WI38 (cell line): ENCODE measurements around the gene CAMK2N2.

Experiments
- H3K4me3 ChIP-seq: 2 replicates; pipeline ENCODE4 v1.5.1; 2011; ENCODE audit warnings: low read depth, mild to moderate bottlenecking, control low read depth, low read length
- TF ChIP-seq, protein P1 (sequence below): IDR thresholded peaks from 2 replicates; pipeline ENCODE4 v1.5.1; 2012; ENCODE audit warnings: low read depth, mild to moderate bottlenecking, control low read depth, low read length

The CAMK2N2 gene

DNA sequence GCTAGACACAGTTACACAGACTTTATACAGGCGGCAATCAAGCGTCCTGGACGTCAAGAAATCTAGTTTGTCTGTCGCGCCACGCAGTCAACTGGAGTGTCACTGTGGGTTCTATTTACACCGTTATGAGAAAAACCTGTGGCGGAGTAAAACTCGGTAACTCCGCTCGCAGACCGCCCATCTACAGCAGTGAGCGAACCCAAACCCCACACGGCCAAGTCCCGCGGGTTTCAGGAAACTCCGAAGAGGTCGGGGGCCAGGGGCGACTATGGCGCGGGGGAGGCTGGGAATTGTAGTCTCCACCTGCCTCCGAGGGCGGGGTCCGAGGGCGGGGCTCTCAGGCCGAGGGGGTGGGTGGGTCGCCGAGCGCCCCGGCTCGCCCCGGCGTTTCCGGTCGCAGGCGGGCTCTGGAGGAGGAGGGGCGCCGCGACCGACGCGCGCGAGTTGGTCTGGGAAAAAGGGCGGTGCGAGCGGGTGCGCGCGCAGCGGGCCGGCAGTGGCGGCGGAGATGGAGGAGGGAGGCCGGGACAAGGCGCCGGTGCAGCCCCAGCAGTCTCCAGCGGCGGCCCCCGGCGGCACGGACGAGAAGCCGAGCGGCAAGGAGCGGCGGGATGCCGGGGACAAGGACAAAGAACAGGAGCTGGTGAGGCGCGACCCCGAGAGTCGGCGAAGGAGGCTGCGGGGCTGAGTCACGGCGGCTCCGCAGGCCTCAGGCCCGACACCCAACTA is 37.6 kb upstream of the CAMK2N2 start, which contains the start of gene PSMD2:
TSS of gene PSMD2 (plus strand) at position 483 of the 729 bp plus-strand sequence. CDS start at position 509, 26 bp downstream.
- TF ChIP-seq, protein P1, sequence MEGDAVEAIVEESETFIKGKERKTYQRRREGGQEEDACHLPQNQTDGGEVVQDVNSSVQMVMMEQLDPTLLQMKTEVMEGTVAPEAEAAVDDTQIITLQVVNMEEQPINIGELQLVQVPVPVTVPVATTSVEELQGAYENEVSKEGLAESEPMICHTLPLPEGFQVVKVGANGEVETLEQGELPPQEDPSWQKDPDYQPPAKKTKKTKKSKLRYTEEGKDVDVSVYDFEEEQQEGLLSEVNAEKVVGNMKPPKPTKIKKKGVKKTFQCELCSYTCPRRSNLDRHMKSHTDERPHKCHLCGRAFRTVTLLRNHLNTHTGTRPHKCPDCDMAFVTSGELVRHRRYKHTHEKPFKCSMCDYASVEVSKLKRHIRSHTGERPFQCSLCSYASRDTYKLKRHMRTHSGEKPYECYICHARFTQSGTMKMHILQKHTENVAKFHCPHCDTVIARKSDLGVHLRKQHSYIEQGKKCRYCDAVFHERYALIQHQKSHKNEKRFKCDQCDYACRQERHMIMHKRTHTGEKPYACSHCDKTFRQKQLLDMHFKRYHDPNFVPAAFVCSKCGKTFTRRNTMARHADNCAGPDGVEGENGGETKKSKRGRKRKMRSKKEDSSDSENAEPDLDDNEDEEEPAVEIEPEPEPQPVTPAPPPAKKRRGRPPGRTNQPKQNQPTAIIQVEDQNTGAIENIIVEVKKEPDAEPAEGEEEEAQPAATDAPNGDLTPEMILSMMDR: no peak
- peak within 1 kb of the TSS; percentile 82 for H3K4me3 ChIP-seq

DNA sequence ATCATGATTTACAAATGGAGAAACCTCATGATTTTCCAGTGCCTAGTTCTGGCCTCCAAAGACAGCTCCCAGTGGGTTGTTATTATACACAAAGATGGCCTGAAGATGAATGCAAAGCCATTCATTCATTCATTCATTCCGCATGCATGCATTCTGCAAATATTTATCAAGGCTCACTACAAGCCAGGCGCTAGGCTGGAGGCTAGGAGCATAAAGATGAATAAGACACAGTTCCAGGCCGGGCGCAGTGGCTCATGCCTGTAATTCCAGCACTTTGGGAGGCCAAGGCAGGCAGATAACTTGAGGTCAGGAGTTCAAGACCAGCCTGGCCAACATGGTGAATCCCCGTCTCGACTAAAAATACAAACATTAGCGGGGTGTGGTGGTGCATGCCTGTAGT is 35.3 kb upstream of the CAMK2N2 start:
- no peak overlapping the region for H3K4me3 ChIP-seq
- TF ChIP-seq, protein P1: no peak

DNA sequence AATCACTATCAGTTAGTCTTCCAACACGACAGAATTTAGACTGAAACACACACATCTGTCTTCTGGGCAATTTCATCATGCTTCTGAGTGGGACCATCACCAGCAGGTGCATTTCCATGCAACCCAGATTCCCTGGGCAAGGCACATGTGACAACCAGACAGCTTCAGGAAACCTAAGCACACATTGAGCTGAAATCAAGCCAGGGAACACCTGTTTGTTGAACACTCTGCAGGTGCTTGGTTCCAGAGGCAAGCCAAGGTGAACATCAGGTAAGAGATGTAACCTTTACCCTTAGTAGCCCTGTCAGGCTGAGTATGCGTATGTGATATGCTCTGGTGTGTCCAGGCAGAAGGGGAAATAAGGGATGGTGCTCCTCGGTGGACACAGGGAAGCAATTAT is 34.4 kb upstream of the CAMK2N2 start:
- TF ChIP-seq, protein P1: no peak
- H3K4me3 ChIP-seq: no peak overlapping the region

DNA sequence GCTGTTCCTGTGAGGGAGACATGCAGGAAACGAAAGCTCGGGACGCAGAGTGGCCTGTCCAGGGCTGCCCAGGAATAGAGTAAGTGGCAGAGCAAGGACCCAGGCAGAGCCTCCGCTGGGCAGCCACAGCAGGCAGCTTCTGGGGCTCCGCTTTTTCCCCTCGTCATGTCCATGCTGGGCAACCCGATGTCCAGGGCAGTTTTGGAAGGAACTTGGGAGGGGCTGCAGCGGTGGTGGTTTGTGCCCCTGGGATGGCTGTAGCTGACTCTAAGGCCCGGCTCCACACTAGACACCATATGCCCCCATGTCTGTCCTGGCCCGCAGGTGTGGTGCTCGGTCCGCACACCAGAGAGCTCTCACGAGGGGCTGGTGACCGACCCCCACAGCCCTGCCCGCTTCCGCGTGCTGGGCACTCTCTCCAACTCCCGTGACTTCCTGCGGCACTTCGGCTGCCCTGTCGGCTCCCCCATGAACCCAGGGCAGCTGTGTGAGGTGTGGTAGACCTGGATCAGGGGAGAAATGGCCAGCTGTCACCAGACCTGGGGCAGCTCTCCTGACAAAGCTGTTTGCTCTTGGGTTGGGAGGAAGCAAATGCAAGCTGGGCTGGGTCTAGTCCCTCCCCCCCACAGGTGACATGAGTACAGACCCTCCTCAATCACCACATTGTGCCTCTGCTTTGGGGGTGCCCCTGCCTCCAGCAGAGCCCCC is 30.5 kb upstream of the CAMK2N2 start:
- no peak overlapping the region for H3K4me3 ChIP-seq
- TF ChIP-seq, protein P1: no peak

DNA sequence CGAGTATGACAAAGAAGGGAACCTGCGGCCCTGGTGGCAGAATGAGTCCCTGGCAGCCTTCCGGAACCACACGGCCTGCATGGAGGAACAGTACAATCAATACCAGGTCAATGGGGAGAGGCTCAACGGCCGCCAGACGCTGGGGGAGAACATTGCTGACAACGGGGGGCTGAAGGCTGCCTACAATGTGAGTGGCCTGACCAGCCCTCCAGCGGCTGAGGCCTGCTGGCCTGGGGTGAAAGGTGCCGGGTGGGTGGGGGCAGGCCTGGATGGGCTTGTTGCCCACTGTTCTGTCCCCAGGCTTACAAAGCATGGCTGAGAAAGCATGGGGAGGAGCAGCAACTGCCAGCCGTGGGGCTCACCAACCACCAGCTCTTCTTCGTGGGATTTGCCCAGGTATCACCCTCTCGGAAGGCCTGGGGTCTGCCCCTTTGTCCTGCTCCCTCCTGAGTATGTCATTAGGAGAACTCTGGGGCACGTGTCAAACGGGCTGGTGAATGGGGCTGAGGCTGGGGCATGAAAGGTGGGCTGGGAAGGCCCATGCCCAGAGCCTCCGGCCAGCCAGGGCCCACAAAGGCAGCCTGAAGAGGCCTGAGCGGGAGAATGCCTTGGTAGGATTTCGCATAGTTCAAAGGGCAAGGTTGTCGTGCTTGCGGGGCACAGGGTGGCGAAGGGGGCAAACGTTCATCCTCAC is 29.8 kb upstream of the CAMK2N2 start:
- no peak overlapping the region for H3K4me3 ChIP-seq
- TF ChIP-seq, protein P1: no peak

DNA sequence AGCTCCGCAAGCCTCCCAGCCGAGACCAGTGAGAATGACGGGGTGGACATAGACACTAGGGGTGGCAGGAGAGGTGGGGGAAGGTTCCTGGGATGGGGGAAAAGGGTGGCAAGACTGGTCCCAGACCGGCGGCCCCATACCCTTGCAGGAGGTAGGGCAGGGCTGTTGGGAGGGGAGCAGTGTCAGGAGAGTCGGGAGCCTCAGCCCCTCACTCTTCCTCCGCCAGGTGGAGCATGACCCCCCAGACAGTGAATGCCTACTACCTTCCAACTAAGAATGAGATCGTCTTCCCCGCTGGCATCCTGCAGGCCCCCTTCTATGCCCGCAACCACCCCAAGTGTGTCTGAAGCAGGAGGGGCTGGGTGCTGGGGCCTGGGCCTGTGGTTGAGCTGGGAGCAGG is 29.0 kb upstream of the CAMK2N2 start:
- TF ChIP-seq, protein P1: no peak
- H3K4me3 ChIP-seq: no peak overlapping the region
